Subcutaneous adipose tissue (tissue), 4 donors: ENCODE results near the gene FOXP1. TPM values are rescaled to one million over a fixed set of nuclear protein-coding genes. Genes with fewer than 3 reads are reported as not detected.

Source experiments
- CTCF ChIP-seq: fragments of 450-650 bp; IDR thresholded peaks from one replicate; pipeline ENCODE4 v1.5.1; 2016; ENCODE audit warnings: low read depth, mild to moderate bottlenecking, control low read depth, antibody characterized with exemption, moderate library complexity
- total RNA-seq, 4 donors: library from RNA; depleted of rRNA; stranded (reverse); fragments of >200 nt; gene quantifications; one replicate each; pipeline ENCODE4 v1.1.0, GENCODE V29; 2016

Gene FOXP1
- total RNA-seq, 4 donors from 2014 or later: 70.5 to 96.7 (median 88.0) TPM

GRCh38 chr3:71172189-71172588 is 411.3 kb downstream of the FOXP1 start:
- TF ChIP-seq CTCF: no peak

GRCh38 chr3:71171247-71171646 is 412.3 kb downstream of the FOXP1 start:
- no peak for TF ChIP-seq CTCF

- no peak for TF ChIP-seq CTCF
These were observed 414.6 kb downstream of the FOXP1 start for GRCh38 chr3:71168880-71169411.

GRCh38 chr3:71168121-71168721 is 415.3 kb downstream of the FOXP1 start:
- no peak for TF ChIP-seq CTCF

- TF ChIP-seq CTCF: no peak
These were observed 416.9 kb downstream of the FOXP1 start for GRCh38 chr3:71166339-71167240.

GRCh38 chr3:71164881-71165280 is 418.6 kb downstream of the FOXP1 start:
- no peak for TF ChIP-seq CTCF
